GM12878 (cell line): ENCODE measurements around the gene FOLR2. TPM values are rescaled to one million over a fixed set of nuclear protein-coding genes. Genes with fewer than 3 reads are reported as not detected.
A peak's percentile ranks its signal among the peaks of the same experiment; 100 is the strongest.

Experiments used
- DPF2 ChIP-seq: fragments of 450-650 bp; IDR thresholded peaks from 2 replicates; pipeline ENCODE4 v1.6.1; 2017; ENCODE audit warnings: mild to moderate bottlenecking
- IKZF1 ChIP-seq: fragments of 450-650 bp; conservative IDR thresholded peaks from 2 replicates; pipeline ENCODE4 v1.6.1; 2017; ENCODE audit warnings: antibody characterized with exemption, mild to moderate bottlenecking
- MTA3 ChIP-seq: IDR thresholded peaks from 2 replicates; pipeline ENCODE4 v1.6.1; 2012; ENCODE audit warnings: low read length, inconsistent platforms, borderline replicate concordance
- MYB ChIP-seq: fragments of 150-350 bp; IDR thresholded peaks from 2 replicates; pipeline ENCODE4 v1.6.1; 2014; ENCODE audit warnings: mild to moderate bottlenecking, low read depth, low read length, borderline replicate concordance
- MYC ChIP-seq: IDR thresholded peaks from 2 replicates; pipeline ENCODE4 v1.6.1; 2011; ENCODE audit warnings: mild to moderate bottlenecking, low read length, moderate library complexity, inconsistent platforms; ENCODE audit not compliant: insufficient read depth, insufficient replicate concordance, insufficient read length, severe bottlenecking
- NRF1 ChIP-seq: conservative IDR thresholded peaks from 2 replicates; pipeline ENCODE4 v1.6.1; 2011; ENCODE audit warnings: mild to moderate bottlenecking, low read depth, low read length, improper control_type of control experiment
- POLR2AphosphoS5 ChIP-seq: IDR thresholded peaks from 2 replicates; pipeline ENCODE4 v1.6.1; 2011; ENCODE audit warnings: mild to moderate bottlenecking, low read length, inconsistent platforms
- RAD21 ChIP-seq: IDR thresholded peaks from 2 replicates; pipeline ENCODE4 v1.6.1; 2011; ENCODE audit warnings: mild to moderate bottlenecking, low read depth, low read length, moderate library complexity; ENCODE audit not compliant: insufficient read depth
- SIX5 ChIP-seq: IDR thresholded peaks from 2 replicates; pipeline ENCODE4 v1.6.1; 2011; ENCODE audit warnings: mild to moderate bottlenecking, low read depth, low read length, moderate library complexity; ENCODE audit not compliant: severe bottlenecking
- SPI1 ChIP-seq: IDR thresholded peaks from 2 replicates; pipeline ENCODE4 v1.6.1; 2011; ENCODE audit warnings: low read depth, mild to moderate bottlenecking, low read length, moderate library complexity, borderline replicate concordance; ENCODE audit not compliant: insufficient read depth
- polyA plus RNA-seq, 11 experiments: library from polyadenylated mRNA; depleted of rRNA in 4 of 11; unstranded in 6 of 11; stranded (reverse) in 5 of 11; fragments of >200 nt; fragmentation: Nextera tagmentation in 4 of 11; fragmentation: Illumina TruSeq in 1 of 11; extraction: Ambion mirVana in 4 of 11; extraction: Trizol in 1 of 11; gene quantifications; 1 replicate in 1 of 11; 2 replicates in 10 of 11; pipeline versions ENCODE4 v1.2.1 to v1.2.3, GENCODE V29; 2011 to 2016; ENCODE audit warnings: inconsistent platforms in 2 of 11, missing spikeins in 2 of 11, low read depth in 1 of 11
- total RNA-seq, 4 experiments: library from RNA; depleted of rRNA in 3 of 4; stranded (reverse); fragments of >200 nt in 3 of 4; fragmentation: Illumina TruSeq in 1 of 4; extraction: Trizol in 1 of 4; gene quantifications; 2 replicates each; pipeline versions ENCODE4 v1.2.1 to v1.2.3, GENCODE V29; 2013 to 2021
- TF ChIP-seq, protein P1 (sequence below): IDR thresholded peaks from 2 replicates; pipeline ENCODE4 v1.6.1; 2011; ENCODE audit warnings: low read depth, low read length, improper control_type of control experiment, borderline replicate concordance

The FOLR2 gene
- total and polyA plus RNA-seq, 10 of the 15 experiments (the other 5 are each of a cell fraction or from before 2014, with no cell fraction given) = 0.10 to 11.1 (median 1.9) TPM

DNA sequence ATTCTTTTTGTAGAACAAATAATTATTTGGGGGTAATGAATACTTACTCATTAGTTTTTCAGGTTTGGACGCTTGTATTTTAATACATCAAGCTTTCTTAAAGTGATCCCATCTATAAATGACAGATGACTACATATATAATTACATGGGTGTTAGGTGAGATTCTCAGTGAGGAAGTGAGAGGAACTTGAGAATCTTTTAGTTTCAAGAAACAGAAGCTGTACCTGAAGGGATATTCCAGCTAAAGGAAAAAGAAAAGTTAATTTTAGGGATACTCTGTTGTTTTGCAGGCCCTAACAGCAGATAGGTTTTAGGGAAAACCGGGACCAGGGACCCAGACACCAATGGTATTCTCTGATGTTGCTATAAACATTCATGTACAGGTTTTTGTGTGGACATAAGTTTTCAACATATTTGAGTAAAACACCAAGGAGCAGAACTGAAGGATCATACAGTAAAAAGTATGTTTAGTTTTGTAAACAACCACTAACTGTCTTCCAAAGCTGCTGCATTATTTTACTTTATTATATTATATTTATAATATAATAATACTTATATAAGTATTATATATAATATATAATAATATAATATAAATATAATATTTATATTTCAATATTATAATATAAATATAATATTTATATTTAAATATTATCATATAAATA is 51.5 kb downstream of the FOLR2 start (continued):
- no peak for TF ChIP-seq NRF1
- TF ChIP-seq MYC = no peak
- TF ChIP-seq SPI1 = peak; percentile 89
- TF ChIP-seq POLR2AphosphoS5 = no peak
- TF ChIP-seq MYB = no peak
- TF ChIP-seq MTA3 = no peak
- TF ChIP-seq, protein P1, sequence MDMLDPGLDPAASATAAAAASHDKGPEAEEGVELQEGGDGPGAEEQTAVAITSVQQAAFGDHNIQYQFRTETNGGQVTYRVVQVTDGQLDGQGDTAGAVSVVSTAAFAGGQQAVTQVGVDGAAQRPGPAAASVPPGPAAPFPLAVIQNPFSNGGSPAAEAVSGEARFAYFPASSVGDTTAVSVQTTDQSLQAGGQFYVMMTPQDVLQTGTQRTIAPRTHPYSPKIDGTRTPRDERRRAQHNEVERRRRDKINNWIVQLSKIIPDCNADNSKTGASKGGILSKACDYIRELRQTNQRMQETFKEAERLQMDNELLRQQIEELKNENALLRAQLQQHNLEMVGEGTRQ = no peak
- TF ChIP-seq RAD21 = no peak
- peak; percentile 35; the same call in 1 of the 2 replicates for TF ChIP-seq DPF2
- TF ChIP-seq SIX5 = no peak
- peak; percentile 55 for TF ChIP-seq IKZF1
- TF ChIP-seq, all 136 proteins: peak for 8

Other genes starting within 250 kb of the FOLR2 start
Only the 7 nearest of the 11 such genes appear.
- gene LAMTOR1, start 113.5 kb upstream of the FOLR2 start, total RNA-seq (2014; rRNA removed) = 112 and 127 TPM in 2 replicates
- 59.8 and 66.5 TPM in 2 replicates for gene LAMTOR1, start 113.5 kb upstream of the FOLR2 start, total RNA-seq (2014; rRNA removed; fragmentation: Illumina TruSeq; extraction: Trizol)
- 80.8 and 82.1 TPM in 2 replicates for gene LAMTOR1, start 113.5 kb upstream of the FOLR2 start, total RNA-seq (2021)
- 45.8 and 58.8 TPM in 2 replicates for gene LAMTOR1, start 113.5 kb upstream of the FOLR2 start, polyA plus RNA-seq (2011; rRNA removed)
- 75.6 and 94.4 TPM in 2 replicates for gene LAMTOR1, start 113.5 kb upstream of the FOLR2 start, polyA plus RNA-seq (2014; fragmentation: Illumina TruSeq; extraction: Trizol)
- gene LAMTOR1, start 113.5 kb upstream of the FOLR2 start, polyA plus RNA-seq (2014; fragmentation: Nextera tagmentation; extraction: Ambion mirVana) = 100 to 1,000 TPM in 1 of 2 experiments, 10 to 100 TPM in 1; 85.1 to 126 TPM
- 126 and 128 TPM in 2 replicates for gene LAMTOR1, start 113.5 kb upstream of the FOLR2 start, polyA plus RNA-seq (2014; rRNA removed)
- gene LAMTOR1, start 113.5 kb upstream of the FOLR2 start, polyA plus RNA-seq (2016; fragmentation: Nextera tagmentation; extraction: Ambion mirVana) = 100 to 1,000 TPM; 139 to 141 TPM
- gene TOMT, start 110.9 kb upstream of the FOLR2 start, total RNA-seq (2014; rRNA removed) = not detected in 2 replicates
- not detected in 2 replicates for gene TOMT, start 110.9 kb upstream of the FOLR2 start, total RNA-seq (2014; rRNA removed; fragmentation: Illumina TruSeq; extraction: Trizol)
- not detected in 2 replicates for gene TOMT, start 110.9 kb upstream of the FOLR2 start, total RNA-seq (2021)
- not detected in 2 replicates for gene TOMT, start 110.9 kb upstream of the FOLR2 start, polyA plus RNA-seq (2011; rRNA removed)
- gene TOMT, start 110.9 kb upstream of the FOLR2 start, polyA plus RNA-seq (2014; fragmentation: Illumina TruSeq; extraction: Trizol) = not detected in 2 replicates
- not detected for gene TOMT, start 110.9 kb upstream of the FOLR2 start, polyA plus RNA-seq (2014; fragmentation: Nextera tagmentation; extraction: Ambion mirVana)
- not detected in 2 replicates for gene TOMT, start 110.9 kb upstream of the FOLR2 start, polyA plus RNA-seq (2014; rRNA removed)
- gene TOMT, start 110.9 kb upstream of the FOLR2 start, polyA plus RNA-seq (2016; fragmentation: Nextera tagmentation; extraction: Ambion mirVana) = not detected
- 78.0 and 83.4 TPM in 2 replicates for gene ANAPC15, start 104.1 kb upstream of the FOLR2 start, total RNA-seq (2014; rRNA removed)
- 88.3 and 88.6 TPM in 2 replicates for gene ANAPC15, start 104.1 kb upstream of the FOLR2 start, total RNA-seq (2014; rRNA removed; fragmentation: Illumina TruSeq; extraction: Trizol)
- 81.0 and 85.6 TPM in 2 replicates for gene ANAPC15, start 104.1 kb upstream of the FOLR2 start, total RNA-seq (2021)
- 84.6 and 99.6 TPM in 2 replicates for gene ANAPC15, start 104.1 kb upstream of the FOLR2 start, polyA plus RNA-seq (2011; rRNA removed)
- 91.9 and 118 TPM in 2 replicates for gene ANAPC15, start 104.1 kb upstream of the FOLR2 start, polyA plus RNA-seq (2014; fragmentation: Illumina TruSeq; extraction: Trizol)
- gene ANAPC15, start 104.1 kb upstream of the FOLR2 start, polyA plus RNA-seq (2014; fragmentation: Nextera tagmentation; extraction: Ambion mirVana) = 100 to 1,000 TPM; 230 to 372 TPM
- gene ANAPC15, start 104.1 kb upstream of the FOLR2 start, polyA plus RNA-seq (2014; rRNA removed) = 84.3 and 86.0 TPM in 2 replicates
- 100 to 1,000 TPM; 126 to 141 TPM for gene ANAPC15, start 104.1 kb upstream of the FOLR2 start, polyA plus RNA-seq (2016; fragmentation: Nextera tagmentation; extraction: Ambion mirVana)
- gene FOLR3, start 81.1 kb upstream of the FOLR2 start, total RNA-seq (2014; rRNA removed) = not detected in 2 replicates
- gene FOLR3, start 81.1 kb upstream of the FOLR2 start, total RNA-seq (2014; rRNA removed; fragmentation: Illumina TruSeq; extraction: Trizol) = not detected in 2 replicates
- gene FOLR3, start 81.1 kb upstream of the FOLR2 start, total RNA-seq (2021) = not detected in 2 replicates
- gene FOLR3, start 81.1 kb upstream of the FOLR2 start, polyA plus RNA-seq (2011; rRNA removed) = not detected in 2 replicates
- gene FOLR3, start 81.1 kb upstream of the FOLR2 start, polyA plus RNA-seq (2014; fragmentation: Illumina TruSeq; extraction: Trizol) = not detected in 2 replicates
- gene FOLR3, start 81.1 kb upstream of the FOLR2 start, polyA plus RNA-seq (2014; fragmentation: Nextera tagmentation; extraction: Ambion mirVana) = not detected
- not detected in 2 replicates for gene FOLR3, start 81.1 kb upstream of the FOLR2 start, polyA plus RNA-seq (2014; rRNA removed)
- gene FOLR3, start 81.1 kb upstream of the FOLR2 start, polyA plus RNA-seq (2016; fragmentation: Nextera tagmentation; extraction: Ambion mirVana) = not detected
- gene FOLR1, start 24.7 kb upstream of the FOLR2 start, total RNA-seq (2014; rRNA removed) = not detected in 2 replicates
- gene FOLR1, start 24.7 kb upstream of the FOLR2 start, total RNA-seq (2014; rRNA removed; fragmentation: Illumina TruSeq; extraction: Trizol) = not detected in 2 replicates
- gene FOLR1, start 24.7 kb upstream of the FOLR2 start, total RNA-seq (2021) = not detected in 2 replicates
- not detected in 2 replicates for gene FOLR1, start 24.7 kb upstream of the FOLR2 start, polyA plus RNA-seq (2011; rRNA removed)
- not detected in 2 replicates for gene FOLR1, start 24.7 kb upstream of the FOLR2 start, polyA plus RNA-seq (2014; fragmentation: Illumina TruSeq; extraction: Trizol)
- not detected for gene FOLR1, start 24.7 kb upstream of the FOLR2 start, polyA plus RNA-seq (2014; fragmentation: Nextera tagmentation; extraction: Ambion mirVana)
- gene FOLR1, start 24.7 kb upstream of the FOLR2 start, polyA plus RNA-seq (2014; rRNA removed) = not detected in 2 replicates
- not detected for gene FOLR1, start 24.7 kb upstream of the FOLR2 start, polyA plus RNA-seq (2016; fragmentation: Nextera tagmentation; extraction: Ambion mirVana)
- 62.3 and 66.3 TPM in 2 replicates for gene INPPL1, start 8.0 kb downstream of the FOLR2 start, total RNA-seq (2014; rRNA removed)
- 32.1 and 33.1 TPM in 2 replicates for gene INPPL1, start 8.0 kb downstream of the FOLR2 start, total RNA-seq (2014; rRNA removed; fragmentation: Illumina TruSeq; extraction: Trizol)
- gene INPPL1, start 8.0 kb downstream of the FOLR2 start, total RNA-seq (2021) = 110 and 116 TPM in 2 replicates
- 36.2 and 68.8 TPM in 2 replicates for gene INPPL1, start 8.0 kb downstream of the FOLR2 start, polyA plus RNA-seq (2011; rRNA removed)
- gene INPPL1, start 8.0 kb downstream of the FOLR2 start, polyA plus RNA-seq (2014; fragmentation: Illumina TruSeq; extraction: Trizol) = 54.7 and 62.3 TPM in 2 replicates
- 1 to 10 TPM in 1 of 2 experiments, under 1 TPM in 1; 0.47 to 1.0 TPM for gene INPPL1, start 8.0 kb downstream of the FOLR2 start, polyA plus RNA-seq (2014; fragmentation: Nextera tagmentation; extraction: Ambion mirVana)
- 77.5 and 94.4 TPM in 2 replicates for gene INPPL1, start 8.0 kb downstream of the FOLR2 start, polyA plus RNA-seq (2014; rRNA removed)
- gene INPPL1, start 8.0 kb downstream of the FOLR2 start, polyA plus RNA-seq (2016; fragmentation: Nextera tagmentation; extraction: Ambion mirVana) = 10 to 100 TPM in 1 of 2 experiments, 1 to 10 TPM in 1; 9.7 to 20.0 TPM
- not detected in 2 replicates for gene PHOX2A, start 27.4 kb downstream of the FOLR2 start, total RNA-seq (2014; rRNA removed)
- not detected in 2 replicates for gene PHOX2A, start 27.4 kb downstream of the FOLR2 start, total RNA-seq (2014; rRNA removed; fragmentation: Illumina TruSeq; extraction: Trizol)
- not detected in 2 replicates for gene PHOX2A, start 27.4 kb downstream of the FOLR2 start, total RNA-seq (2021)
- gene PHOX2A, start 27.4 kb downstream of the FOLR2 start, polyA plus RNA-seq (2011; rRNA removed) = not detected in 2 replicates
- gene PHOX2A, start 27.4 kb downstream of the FOLR2 start, polyA plus RNA-seq (2014; fragmentation: Illumina TruSeq; extraction: Trizol) = not detected in 2 replicates
- gene PHOX2A, start 27.4 kb downstream of the FOLR2 start, polyA plus RNA-seq (2014; fragmentation: Nextera tagmentation; extraction: Ambion mirVana) = not detected
- not detected in 2 replicates for gene PHOX2A, start 27.4 kb downstream of the FOLR2 start, polyA plus RNA-seq (2014; rRNA removed)
- not detected for gene PHOX2A, start 27.4 kb downstream of the FOLR2 start, polyA plus RNA-seq (2016; fragmentation: Nextera tagmentation; extraction: Ambion mirVana)